ENCODE measurements around the gene TMEM181.
"Not testable (repeated sequence)": the region's sequence is repeated elsewhere in the genome, so short reads cannot be mapped to it uniquely, and the experiment has no call there.

The TMEM181 gene

GRCh38 chr6:158624684-158625682 is 65.1 kb downstream of the TMEM181 start:
- DNase-seq (ENCODE audit: low read depth), result no peak

- DNase-seq (ENCODE audit: low read depth), result no peak
Measured at GRCh38 chr6:158625881-158626305, 66.0 kb downstream of the TMEM181 start.

DNA sequence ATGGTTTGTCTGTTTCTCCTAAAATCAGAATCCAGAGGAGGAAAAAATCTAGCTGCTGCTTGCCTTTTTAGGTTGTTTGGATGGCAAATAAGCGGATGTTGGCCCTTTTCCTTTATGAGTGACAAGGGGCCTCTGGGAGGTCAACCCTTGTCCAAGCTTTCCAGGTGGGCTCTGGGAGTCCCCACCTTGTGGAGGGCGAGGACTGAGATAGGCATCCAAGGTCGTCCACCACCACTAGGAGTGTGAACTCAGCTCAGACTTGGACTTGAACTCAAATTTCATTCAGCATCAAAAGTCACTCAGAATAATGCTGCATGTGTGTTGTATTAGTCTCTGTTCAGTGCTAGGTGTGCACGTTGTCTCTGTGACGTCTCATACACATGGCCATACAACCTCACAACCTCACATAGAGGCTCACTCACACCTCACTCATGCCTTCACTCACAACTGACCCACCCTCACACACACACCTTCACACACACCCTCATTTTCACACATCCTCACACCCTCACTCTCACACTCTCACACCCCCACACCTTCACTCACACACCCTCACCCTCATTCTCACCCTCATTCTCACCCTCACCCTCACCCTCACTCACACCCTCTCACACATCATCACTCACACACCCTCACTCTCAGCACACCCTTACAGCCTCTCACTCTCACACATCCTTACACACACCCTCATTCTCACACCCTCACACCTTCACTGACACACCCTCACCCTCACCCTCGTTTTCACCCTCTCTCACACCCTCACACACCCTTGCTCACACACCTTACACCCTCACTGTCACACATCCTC is 66.7 kb downstream of the TMEM181 start:
- DNase-seq (ENCODE audit: low read depth), result no peak

DNA sequence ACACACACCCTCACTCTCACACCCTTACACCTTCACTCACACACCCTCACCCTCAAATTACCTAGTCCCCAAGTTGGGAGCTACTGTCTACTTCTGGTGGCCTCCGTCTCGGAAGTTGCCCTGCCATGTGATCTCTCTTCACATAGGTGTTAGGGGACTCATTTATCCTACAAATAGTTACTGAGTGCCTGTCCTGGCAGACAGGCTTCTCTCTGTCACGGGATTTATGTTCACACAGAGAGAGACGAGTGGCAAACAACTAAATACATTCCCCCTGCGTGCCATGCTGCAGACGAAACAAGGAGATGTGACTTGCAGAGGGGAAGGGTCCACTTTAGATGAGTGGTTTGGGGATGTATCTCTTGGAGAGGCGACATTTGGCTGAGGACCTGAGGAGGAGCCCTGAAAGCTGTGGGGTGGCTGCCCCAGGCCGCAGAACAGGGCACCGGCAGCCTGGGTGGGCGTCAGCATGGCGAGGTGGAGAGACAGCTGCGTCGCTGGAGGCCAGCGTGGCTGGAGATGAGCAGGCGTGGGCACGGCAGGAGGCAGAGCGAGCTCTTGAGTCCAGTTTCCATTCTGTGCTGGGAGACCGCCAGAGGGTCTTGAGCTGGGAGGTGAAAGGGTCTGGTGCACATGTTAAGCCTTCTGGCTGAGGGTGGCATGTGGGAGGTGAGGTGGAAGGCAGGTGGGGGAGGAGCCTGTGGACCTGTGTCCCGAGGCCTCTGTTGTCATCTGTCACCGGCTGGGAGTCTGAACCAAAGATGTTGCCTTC is 67.5 kb downstream of the TMEM181 start:
- no peak for DNase-seq (ENCODE audit: low read depth)

GRCh38 chr6:158627940-158628211 is 68.0 kb downstream of the TMEM181 start:
- DNase-seq (ENCODE audit: low read depth), result no peak

DNA sequence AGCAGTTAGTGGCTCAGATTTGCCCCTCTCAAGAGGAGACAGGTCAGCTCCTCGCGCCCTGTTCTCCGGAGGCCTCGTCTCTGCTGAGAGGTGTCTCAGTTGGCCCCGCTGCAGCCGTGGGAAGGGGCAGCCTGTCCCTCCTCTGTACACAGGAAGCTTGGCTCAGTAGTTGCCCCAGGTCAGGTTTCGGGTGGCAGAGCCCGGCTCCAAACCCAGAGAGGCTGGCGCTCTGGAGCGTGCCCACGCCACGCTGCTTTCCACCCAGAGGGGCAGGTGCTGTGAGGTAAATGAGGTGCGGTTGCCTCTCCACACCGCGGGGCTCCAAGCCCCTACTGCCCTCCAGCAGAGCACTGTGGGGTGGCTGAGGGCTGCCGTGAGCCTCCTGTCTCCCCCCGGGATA is 68.7 kb downstream of the TMEM181 start:
- DNase-seq (ENCODE audit: low read depth), result no peak

DNA sequence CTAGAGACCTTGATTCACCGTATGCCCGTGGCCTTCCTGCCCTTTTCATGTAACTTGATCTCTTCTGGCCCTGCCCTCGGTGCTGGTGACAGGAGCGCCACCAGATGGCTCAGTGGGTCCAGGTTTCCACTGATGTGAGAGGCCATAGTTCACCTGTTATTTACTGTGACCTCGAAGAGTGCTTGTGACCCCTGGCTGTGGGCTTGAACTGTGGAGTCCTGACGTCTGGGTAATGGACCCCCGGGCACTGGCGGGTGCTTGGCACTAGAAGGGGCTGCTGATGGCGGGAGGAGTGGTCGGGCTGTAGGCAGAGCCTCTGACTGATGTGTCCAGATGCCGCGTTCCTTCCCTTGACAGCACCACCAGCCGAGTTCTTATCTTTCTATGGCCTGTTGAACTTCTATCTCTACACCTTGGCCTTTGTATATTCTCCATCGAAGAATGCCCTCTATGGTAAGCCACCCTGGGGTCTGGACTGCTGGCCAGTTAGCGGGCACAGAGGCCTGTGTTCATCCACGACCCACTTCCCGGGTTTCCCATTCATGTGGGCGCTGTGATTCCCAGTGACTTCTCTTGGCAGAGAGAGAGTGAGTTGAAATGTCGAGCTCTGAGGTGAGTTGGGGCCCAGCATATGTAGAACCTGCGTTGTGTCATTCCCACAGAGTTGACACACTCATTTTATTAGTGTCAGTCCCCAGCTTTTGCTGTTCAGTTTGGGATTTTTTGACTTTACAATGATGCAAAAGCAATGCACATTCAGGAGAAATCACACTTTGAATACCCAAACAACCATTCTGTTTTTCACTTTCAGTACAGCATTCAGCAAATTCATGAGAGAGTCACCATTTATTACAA is 69.7 kb downstream of the TMEM181 start:
- no peak for DNase-seq (ENCODE audit: low read depth)

DNA sequence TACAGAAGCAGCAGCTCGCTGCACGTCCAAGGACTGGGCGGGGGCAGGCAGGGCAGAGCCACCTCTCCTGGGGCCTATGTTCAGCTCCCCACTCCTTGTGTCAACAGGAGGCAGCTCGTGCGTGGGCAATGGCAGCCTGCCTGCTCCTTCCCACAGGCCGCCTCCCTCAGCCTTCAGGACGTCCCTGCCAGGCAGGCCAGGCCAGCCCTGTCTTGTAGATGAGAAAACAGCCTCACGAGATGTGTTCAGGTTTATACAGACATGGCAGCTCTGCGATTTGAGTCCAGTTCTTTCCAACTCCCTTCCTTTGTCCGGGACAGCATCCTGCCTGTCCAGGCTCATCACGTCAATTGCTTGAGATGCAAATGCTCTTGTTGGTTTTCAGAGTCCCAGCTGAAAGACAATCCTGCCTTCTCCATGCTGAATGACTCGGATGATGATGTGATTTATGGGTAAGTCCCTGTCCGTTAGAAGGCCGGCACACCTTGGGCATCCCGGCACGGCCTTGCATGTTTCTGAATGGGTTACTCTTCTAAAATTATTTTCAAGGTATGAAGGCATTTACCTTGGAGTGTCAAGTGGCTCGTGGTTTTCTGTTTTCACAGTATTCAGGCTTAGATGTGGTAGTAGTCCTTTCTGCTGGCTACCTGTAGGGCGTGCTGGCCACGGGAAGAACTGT is 71.2 kb downstream of the TMEM181 start:
- DNase-seq (ENCODE audit: low read depth), result no peak

DNA sequence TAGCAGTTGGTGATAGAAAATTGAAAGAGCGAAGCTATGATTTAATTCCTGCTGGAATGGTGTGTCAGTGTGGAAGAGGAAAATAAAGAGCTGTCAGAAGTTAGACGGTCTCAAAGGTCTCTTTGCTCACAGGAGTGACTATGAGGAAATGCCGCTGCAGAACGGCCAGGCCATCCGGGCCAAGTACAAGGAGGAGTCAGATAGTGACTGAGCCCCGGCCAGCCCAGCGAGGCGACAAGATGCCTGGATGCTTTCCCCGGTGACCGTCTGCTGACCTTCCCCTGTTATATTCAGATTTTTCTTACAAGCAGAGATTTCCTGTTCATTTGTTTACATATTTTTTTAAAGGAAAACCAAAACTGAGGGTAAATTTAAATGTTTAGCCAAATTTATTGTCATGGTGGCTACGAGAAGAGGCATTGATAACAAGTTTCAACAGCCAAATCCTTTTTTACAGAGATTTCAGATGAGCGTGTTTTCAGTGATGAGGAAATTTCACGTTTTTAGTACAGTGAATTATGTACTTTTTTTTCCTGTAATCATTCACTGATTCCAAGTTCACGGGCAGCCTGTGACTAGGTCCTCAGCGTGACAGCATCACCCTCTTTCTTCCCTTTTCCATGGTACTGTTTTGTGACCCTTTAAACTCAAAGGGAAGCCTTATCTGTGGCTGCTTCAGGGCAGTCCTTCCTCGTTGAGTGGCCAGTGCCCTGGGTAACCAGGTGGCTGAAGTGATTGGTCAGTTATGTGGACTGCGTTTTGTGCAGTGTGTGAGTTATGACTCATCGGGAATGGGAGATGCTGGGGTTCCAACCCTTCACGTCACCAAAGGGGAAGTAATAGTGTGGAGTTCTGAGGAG is 72.0 kb downstream of the TMEM181 start:
- no peak for DNase-seq (ENCODE audit: low read depth)

DNA sequence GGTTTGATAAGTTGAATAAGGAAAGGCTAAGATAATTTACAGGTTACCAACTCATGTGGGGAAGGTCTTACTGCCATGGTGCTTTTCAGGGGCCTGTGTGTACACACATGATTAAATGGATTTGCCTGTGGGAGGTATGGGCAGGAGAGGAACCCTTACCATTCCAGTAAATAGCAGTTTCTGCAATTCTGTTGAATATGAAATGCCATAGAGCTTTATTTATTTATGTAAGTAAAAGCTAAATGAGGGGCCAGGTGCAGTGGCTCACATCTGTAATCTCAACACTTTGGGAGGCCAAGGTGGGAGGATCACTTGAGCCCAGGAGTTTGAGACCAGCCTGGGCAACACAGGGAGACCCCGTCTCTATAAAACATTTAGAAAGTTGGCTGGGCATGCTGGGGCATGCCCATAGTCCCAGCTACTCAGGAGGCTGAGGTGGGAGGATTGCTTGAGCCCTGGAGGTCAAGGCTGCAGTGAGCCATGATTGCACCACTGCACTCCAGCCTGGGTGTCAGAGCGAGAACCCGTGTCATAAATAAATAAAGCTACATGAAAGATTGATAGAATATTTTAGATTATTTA is 72.7 kb downstream of the TMEM181 start:
- DNase-seq (ENCODE audit: low read depth), result not testable (repeated sequence)

DNA sequence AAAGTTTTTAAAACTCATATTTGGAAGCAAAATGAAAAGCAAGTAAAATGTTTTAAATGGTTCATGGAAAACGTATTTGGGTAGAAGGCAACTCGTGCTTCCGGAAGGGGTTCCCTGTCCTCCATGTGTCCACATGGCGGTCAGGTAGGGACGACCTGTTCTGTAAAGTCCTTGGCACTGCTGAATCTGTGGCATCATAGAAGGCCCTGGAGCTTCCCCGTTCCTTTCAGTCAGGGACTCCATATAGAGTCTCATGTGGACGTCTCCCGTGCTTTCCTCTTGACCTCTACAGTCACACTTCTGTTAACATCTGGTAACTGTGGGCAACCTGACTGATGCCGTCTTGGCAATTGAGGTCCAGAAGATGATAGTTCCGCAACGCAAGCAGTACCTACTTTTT is 73.2 kb downstream of the TMEM181 start:
- DNase-seq (ENCODE audit: low read depth), result no peak

DNA sequence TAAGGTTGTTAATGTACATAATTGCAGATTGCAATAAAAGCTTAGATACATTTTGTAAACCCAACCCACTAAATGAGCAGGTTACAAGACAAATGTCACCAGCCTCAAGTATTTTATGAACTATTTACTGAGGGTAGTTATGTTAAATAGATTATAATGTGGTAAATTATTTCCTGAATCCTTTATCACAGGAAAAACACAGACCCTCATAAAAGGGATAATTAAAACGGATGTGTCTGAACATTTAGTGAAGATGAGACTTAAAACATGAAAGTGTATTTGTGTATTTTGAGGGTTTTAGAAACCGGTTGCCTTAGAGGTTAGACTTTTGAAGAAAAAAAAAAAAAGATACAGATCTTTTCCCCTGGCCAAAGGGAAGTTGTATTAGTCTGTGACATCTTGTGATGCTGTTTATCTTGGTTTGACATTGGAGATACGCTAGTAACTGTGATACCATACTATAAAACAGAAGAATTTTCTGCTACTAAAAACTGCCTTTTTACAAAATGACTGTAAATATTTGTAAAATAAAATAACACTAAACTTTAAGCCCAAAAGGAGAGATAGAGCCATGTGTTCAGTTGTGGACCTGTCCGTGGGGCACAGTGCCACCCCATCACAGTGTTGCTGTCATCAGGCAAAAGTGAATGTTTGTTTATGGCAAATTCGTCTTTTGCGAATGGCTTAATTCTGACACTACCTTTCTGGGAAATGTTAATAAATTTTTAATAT is 75.0 kb downstream of the TMEM181 start:
- DNase-seq (ENCODE audit: low read depth), result no peak

DNA sequence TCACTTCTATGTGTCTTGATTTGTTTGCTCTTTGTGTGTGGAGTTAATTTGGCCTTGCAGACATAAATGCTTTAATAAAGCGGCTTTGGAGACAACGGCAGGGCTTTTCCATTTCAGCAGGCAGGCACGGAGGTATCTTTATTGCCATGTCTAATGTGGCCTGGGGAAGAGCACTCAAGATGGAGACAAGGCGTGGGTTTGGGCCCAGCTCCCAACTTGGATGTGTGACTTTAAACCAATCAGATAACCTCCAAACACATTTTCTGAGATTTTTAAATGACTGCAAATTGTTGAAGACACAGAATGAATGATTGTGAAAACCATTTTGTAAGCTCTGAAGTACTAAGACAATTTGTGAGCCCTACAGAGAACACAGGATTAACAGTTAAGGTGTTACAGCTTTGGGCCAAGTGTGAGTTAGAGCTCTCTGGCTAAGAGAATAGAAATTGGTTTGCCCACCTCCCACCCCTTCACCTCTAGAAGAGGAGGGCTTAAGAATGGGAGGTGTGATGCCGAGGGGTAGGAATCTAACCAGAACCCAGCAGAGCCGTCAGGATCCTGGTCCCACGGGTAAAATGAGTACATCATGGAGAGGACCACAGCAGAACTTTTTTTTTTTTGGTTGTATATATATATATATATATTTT is 75.7 kb downstream of the TMEM181 start:
- no peak for DNase-seq (ENCODE audit: low read depth)

- no peak for DNase-seq (ENCODE audit: low read depth)
Measured at GRCh38 chr6:158636778-158637177, 76.9 kb downstream of the TMEM181 start.

- no peak for DNase-seq (ENCODE audit: low read depth)
Measured at GRCh38 chr6:158638324-158638854, 78.5 kb downstream of the TMEM181 start.

- DNase-seq (ENCODE audit: low read depth), result no peak
Measured at GRCh38 chr6:158639056-158639455, 79.2 kb downstream of the TMEM181 start.

- DNase-seq (ENCODE audit: low read depth), result no peak
Measured at GRCh38 chr6:158640519-158640918, 80.6 kb downstream of the TMEM181 start.

DNA sequence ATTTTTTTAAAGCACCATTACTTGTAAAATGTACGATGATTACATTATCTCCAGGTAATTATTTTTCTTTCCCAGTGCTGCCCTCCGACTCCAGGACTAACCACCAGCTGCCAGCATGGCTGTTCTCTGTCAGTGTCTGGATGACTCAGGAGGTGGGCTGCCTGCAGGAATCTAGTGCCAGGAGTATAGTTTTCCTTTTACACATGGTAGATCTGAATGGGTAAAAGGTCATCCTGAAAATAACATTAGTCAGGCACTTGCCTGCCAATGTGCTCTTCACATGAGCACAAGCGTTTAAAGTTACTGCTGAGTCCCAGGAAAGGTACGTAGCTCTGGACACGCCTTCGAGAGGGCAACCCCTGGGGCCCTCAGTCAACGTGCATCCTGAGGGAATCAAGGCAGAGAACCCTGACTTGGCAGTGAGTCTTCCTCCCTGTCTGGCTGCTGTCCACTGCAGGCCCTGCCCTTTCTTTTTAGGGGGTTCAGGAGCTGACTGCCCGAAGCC is 82.3 kb downstream of the TMEM181 start:
- no peak for DNase-seq (ENCODE audit: low read depth)
